NCI-H446 treated with DMSO at 0.1 percent for 48 hours (cell line): ENCODE data around the gene ZCWPW2.

Experiments used
- DNase-seq: peaks from one replicate; lab custom pipeline; 2025; lab: John Stamatoyannopoulos, UW

Gene ZCWPW2, protein sequence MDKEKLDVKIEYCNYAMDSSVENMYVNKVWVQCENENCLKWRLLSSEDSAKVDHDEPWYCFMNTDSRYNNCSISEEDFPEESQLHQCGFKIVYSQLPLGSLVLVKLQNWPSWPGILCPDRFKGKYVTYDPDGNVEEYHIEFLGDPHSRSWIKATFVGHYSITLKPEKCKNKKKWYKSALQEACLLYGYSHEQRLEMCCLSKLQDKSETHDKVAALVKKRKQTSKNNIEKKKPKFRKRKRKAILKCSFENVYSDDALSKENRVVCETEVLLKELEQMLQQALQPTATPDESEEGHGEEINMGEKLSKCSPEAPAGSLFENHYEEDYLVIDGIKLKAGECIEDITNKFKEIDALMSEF

GRCh38 chr3:28348629-28349468 is at the start of gene ZCWPW2, which contains the start of gene AZI2:
Gene ZCWPW2, plus strand, starts transcription at chr3:28348721. Its CDS starts 64,348 bp downstream, at chr3:28413069.
Gene AZI2, minus strand, starts transcription at chr3:28348824. Its CDS starts 8,207 bp downstream, at chr3:28340617.
- peak; percentile 75 for DNase-seq

GRCh38 chr3:28299705-28300104 is 48.8 kb upstream of the ZCWPW2 start:
- DNase-seq = no peak

DNA sequence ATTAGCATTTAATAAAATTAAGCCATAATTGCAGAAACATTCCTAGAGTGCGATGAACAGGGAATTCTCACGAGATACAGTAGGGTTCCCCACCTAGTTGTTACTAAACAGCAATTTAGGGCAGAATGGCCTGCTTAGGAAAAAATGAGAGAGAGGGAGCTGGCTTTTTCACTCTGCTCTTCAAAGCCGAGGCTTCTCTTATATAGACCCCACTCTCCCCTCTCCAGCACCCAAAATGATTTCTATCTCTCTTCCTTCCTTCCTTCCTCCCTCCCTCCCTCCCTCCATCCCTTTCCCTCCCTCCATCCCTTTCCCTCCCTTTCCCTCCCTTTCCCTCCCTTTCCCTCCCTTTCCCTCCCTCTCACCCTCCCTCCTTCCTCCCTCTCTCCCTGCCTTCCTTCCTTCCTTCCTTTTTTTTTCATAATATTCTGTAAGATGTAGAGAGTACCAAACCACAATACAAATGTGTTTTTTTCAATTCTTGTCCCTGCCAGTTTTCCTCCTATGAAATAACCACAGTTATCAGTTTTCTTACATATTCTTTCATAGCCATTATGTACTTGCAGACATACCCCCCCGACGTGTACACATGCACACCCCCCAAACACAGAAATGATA is 48.1 kb upstream of the ZCWPW2 start:
- no peak for DNase-seq

DNA sequence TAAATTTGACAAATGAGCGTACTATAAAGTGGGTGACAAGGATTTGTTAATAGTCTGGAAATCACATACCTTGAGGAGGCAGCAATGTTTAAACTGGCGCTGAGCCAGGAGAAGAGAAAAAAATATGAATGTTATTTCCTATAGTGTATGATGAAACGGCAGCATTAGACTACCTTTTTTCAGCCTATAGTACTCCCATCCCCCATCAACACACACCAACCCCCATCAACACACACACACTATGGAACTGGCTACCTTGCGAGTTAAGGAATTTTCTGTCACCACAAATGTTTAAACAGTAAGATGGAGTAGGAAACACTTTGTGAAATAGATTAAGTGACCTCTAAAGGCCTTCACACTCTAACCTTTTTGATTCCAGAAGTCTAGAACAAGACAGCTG is 46.8 kb upstream of the ZCWPW2 start:
- no peak for DNase-seq

DNA sequence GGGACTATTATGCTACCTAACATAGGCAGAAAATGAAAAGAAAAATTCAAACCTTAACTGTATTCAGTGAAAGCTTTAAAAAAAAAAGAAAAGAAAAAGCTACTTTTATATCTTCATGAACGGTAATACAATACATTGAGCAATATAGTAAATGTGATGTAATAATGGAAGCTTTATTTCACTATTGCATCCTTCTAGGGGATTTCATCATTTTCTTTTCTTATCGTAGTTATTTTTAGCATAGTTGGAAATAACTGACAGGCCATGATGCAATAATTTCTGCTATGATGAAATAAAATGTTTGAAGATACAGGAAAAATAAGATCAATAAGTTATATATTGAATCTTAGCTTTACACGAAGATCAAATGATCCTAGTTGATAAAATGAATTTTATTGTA is 40.3 kb upstream of the ZCWPW2 start:
- no peak for DNase-seq

DNA sequence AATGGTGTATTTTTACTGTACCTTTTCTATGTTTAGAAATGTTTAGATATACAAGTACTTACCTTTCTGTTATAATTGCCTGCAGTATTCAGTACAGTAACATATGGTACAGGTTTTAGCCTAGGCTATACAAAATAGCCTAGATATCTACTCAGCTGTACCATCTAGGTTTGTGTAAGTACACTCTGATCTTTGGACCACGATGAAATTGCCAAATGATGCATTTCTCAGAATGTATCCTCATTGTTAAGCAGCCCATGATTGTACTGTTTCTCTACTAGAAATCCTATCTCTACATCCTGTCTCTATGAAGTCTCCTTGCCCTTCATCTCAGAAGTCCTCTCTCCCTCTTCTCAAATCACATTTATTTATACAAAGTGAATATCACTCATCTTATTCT is 32.8 kb upstream of the ZCWPW2 start:
- DNase-seq = no peak

- no peak for DNase-seq
Observed at GRCh38 chr3:28316226-28316625, 32.3 kb upstream of the ZCWPW2 start.

GRCh38 chr3:28317438-28318022 is 31.0 kb upstream of the ZCWPW2 start:
- no peak for DNase-seq

DNA sequence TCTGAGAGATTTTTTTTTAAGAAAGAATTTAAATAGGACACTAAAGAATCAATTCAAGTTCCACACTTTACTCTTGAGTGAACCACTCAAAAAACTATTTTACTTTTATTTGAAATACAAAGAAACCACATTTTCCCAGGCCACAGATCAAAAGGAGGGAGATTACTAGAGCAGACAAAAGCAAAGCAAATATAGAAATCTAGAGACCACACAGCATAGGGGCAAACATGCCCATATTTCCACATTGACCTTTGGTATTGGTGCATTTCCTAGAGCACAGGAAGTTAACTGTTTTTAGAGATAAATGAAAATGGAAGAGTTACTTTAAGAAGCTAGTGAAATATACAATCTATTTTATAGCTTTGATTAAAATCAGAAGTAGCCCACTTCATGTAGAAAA is 27.5 kb upstream of the ZCWPW2 start:
- no peak for DNase-seq

DNA sequence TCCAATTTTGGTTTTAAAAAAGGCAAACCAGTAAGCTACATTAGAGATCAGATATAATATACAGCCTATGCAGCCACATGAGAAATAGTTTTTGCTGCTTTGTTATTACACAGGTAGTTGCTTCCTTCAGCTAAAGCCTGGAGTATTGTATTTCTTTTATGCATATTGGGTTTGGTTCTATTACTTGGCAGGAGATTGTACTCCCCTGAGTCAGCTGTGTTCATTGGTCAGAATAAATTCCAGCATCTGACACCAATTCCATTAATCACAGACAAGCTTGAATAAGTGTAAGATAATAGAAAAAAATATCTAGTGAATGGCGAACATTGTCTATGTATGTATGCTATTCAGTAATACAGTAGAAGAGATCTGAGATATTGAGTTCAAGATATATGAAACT is 26.1 kb upstream of the ZCWPW2 start:
- DNase-seq = no peak

DNA sequence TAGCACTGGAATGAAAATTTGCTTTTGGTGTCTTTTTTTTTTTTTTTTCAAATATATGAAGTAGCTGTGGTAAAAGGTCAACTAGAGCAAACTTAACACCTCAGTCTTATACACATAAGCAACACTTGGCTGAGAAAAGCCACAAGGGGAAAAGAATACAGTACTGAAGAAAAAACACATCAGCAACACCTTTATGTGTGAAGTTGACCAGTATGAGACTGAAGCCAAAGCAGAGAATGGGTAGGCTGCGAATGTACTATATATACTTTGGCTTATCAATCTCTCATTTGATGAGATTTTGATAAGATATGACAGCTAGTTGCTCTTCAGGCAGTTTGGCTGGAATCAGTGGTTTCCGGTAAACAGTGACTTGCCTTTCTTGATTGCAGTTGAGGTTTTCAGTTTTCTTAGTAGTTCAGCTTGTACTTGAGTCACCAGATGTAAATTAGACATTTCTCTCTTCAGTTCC is 22.0 kb upstream of the ZCWPW2 start:
- DNase-seq = no peak

DNA sequence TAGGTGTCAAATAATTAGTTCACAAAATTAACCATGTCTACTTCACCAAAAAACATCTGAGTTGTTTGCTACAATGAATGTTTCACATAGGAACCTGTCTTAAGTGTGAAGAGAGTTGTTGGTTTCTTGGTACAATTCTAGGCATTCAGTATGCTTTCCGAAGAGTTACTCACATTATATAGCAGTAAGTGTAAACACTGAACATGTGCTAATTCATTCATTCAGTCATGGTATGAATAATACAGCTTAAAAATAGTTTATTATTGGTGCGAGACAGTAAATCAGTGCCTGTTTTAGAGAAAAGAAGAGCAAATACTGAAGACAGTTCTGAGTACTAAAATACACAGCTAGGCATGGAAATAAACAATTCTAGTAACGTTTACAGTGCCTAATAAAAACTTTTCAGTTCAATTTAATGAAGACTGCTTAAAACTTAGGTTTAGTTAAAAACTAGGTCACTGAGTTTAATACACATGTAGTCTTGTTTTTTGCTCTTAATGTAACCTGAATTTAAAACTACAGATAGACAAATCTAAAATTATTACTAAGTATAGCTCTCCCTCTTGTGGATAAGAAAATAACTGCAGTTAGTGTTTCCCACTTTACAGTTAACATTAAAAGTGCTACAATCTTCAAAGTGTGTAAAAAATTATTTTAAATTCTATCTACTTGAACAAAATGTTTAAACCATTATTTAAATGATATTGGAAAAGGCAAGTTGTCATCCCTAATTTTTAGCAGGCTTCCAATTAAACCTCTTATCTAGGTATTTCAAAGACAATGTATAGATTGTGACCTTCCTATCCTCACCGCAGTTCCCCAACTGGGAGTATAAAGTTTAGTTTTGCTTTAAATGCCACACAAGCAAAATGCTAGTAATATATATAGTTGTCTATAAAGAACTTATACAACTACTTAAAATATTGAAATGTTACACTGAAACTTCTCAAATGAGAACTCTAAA is 20.1 kb upstream of the ZCWPW2 start:
- DNase-seq = no peak

- DNase-seq = no peak
Observed at GRCh38 chr3:28334552-28334951, 14.0 kb upstream of the ZCWPW2 start.

GRCh38 chr3:28335246-28335645 is 13.3 kb upstream of the ZCWPW2 start:
- no peak for DNase-seq

DNA sequence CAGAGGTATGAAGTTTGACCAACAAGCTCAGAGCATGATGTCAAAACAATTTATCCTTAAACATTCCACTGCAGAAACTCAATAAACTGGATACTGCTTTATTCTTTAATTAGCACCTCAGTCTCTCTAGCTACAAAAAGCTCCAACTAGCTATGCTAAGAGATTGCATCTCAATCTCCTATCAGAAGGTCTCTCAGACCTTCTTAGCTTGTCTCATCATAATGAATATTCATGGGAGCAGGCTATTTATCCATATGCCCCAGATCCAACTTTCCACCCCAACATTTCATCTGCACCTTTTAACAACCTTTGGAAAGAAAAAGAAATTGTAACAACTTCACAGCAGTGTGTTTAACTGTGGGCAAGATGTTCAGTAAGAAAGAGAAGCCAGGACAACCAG is 11.3 kb upstream of the ZCWPW2 start:
- DNase-seq = no peak

GRCh38 chr3:28343144-28343543 is 5.4 kb upstream of the ZCWPW2 start:
- no peak for DNase-seq

- DNase-seq = no peak
Observed at GRCh38 chr3:28345690-28346089, 2.8 kb upstream of the ZCWPW2 start.

GRCh38 chr3:28347374-28348264 is 902 bp upstream of the ZCWPW2 start:
- no peak for DNase-seq

- no peak for DNase-seq
Observed at GRCh38 chr3:28348265-28348628, 274 bp upstream of the ZCWPW2 start.

DNA sequence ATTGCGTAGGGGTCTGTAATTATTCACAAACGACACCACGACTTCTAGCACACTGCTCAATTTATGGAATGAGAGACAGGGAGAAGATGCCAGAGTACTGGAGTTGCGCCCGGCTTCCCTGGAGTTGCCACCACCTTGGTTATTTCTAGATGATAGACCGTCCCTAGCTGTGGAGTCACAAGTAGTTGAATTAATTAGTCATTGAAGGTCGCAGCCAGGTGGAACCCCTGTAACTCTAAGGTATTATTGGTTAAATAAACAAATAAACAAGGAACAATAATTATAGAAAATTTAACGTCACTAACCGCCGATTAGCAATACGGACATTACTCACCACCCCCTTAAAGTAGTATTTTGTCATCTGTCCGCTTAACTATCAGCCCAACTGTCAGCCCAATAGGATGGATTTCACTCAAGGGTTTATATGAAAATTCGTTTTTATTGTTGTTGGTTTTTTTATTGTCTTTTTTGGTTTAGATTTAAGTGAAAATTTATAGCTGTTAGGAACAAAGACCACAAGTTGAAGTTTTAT is 1.0 kb downstream of the ZCWPW2 start:
- no peak for DNase-seq
